Immature natural killer cell (primary cell): ENCODE data around the gene NLRC3. TPM values are rescaled to one million over a fixed set of nuclear protein-coding genes. Genes with fewer than 3 reads are reported as not detected.
A peak's percentile ranks its signal among the peaks of the same experiment; 100 is the strongest.

Experiments used
- DNase-seq, 3 donors: peaks; one replicate each; pipeline ENCODE4 v3.0.0; 2022; ENCODE audit warnings: mixed read lengths in 1 of 3
- H3K27ac Mint-ChIP-seq, 6 donors: one replicate each; pipeline ENCODE4 v1.8.0; 2020; ENCODE audit warnings: mixed read lengths in 6 of 6, mild to moderate bottlenecking in 5 of 6, inconsistent platforms in 4 of 6, moderate library complexity in 3 of 6
- H3K27me3 Mint-ChIP-seq, 3 donors: one replicate each; pipeline ENCODE4 v1.8.0; 2020 to 2021; ENCODE audit warnings: low read depth in 3 of 3, mild to moderate bottlenecking in 3 of 3, mixed read lengths in 3 of 3, moderate library complexity in 3 of 3, inconsistent platforms in 1 of 3
- H3K36me3 Mint-ChIP-seq, 3 donors: one replicate each; pipeline ENCODE4 v1.8.0; 2020; ENCODE audit warnings: mixed read lengths in 3 of 3, inconsistent platforms in 2 of 3, mild to moderate bottlenecking in 2 of 3
- H3K4me1 Mint-ChIP-seq, 2 donors: one replicate each; pipeline ENCODE4 v1.8.0; 2020; ENCODE audit warnings: inconsistent platforms in 2 of 2, mild to moderate bottlenecking in 2 of 2, mixed read lengths in 2 of 2, moderate library complexity in 1 of 2
- H3K4me3 Mint-ChIP-seq, 5 donors: one replicate each; pipeline ENCODE4 v1.8.0; 2020; ENCODE audit warnings: mild to moderate bottlenecking in 5 of 5, mixed read lengths in 5 of 5, inconsistent platforms in 3 of 5, moderate library complexity in 3 of 5
- H3K9me3 Mint-ChIP-seq, 6 donors: one replicate each; pipeline ENCODE4 v1.8.0; 2020; ENCODE audit warnings: mild to moderate bottlenecking in 6 of 6, mixed read lengths in 6 of 6, inconsistent platforms in 4 of 6, moderate library complexity in 3 of 6
- polyA plus RNA-seq, 3 donors: library from polyadenylated mRNA; unstranded; fragments of 300-500 nt; fragmentation: Illumina TruSeq; gene quantifications; one replicate each; pipeline ENCODE4 v1.2.3, GENCODE V29; 2021

The NLRC3 gene
- polyA plus RNA-seq, 3 donors from 2014 or later = 18.3 to 68.0 (median 24.9) TPM

GRCh38 chr16:3607161-3607560, 30.0 kb upstream of the NLRC3 start:
- peaks cover 2 to 9% (median 8%) of the 10 kb centered on the region in 3 donors for H3K27me3 Mint-ChIP-seq
- peaks cover 19 to 23% of the 10 kb centered on the region in 2 donors for H3K4me1 Mint-ChIP-seq
- H3K36me3 Mint-ChIP-seq = peaks cover 13 to 21% (median 17%) of the 10 kb centered on the region in 3 donors
- no peak overlapping the region for H3K27ac Mint-ChIP-seq
- DNase-seq = no peak
- H3K4me3 Mint-ChIP-seq = no peak overlapping the region
- H3K9me3 Mint-ChIP-seq = no peaks in the 10 kb centered on the region

- DNase-seq = no peak
- no peaks in the 10 kb centered on the region for H3K9me3 Mint-ChIP-seq
- H3K4me1 Mint-ChIP-seq = peaks cover 13 to 15% of the 10 kb centered on the region in 2 donors
- H3K27me3 Mint-ChIP-seq = peaks cover 0 to 4% (median 3%) of the 10 kb centered on the region in 3 donors
- H3K27ac Mint-ChIP-seq = no peak overlapping the region
- peaks cover 19 to 27% (median 22%) of the 10 kb centered on the region in 3 donors for H3K36me3 Mint-ChIP-seq
- no peak overlapping the region for H3K4me3 Mint-ChIP-seq
Measured at GRCh38 chr16:3606441-3606840, 29.2 kb upstream of the NLRC3 start.

GRCh38 chr16:3602320-3602653, 25.1 kb upstream of the NLRC3 start:
- peaks cover 24 to 40% (median 31%) of the 10 kb centered on the region in 3 donors for H3K36me3 Mint-ChIP-seq

GRCh38 chr16:3601614-3602319, 24.6 kb upstream of the NLRC3 start:
- DNase-seq = no peak
- peaks cover under 1 to 2% (median 2%) of the 10 kb centered on the region in 3 donors for H3K27me3 Mint-ChIP-seq
- peaks cover 24 to 42% (median 27%) of the 10 kb centered on the region in 3 donors for H3K36me3 Mint-ChIP-seq
- H3K27ac Mint-ChIP-seq = peak overlapping the region in 1 of 6 donors; percentile 25
- no peak overlapping the region for H3K4me3 Mint-ChIP-seq
- peaks cover 11 to 14% of the 10 kb centered on the region in 2 donors for H3K4me1 Mint-ChIP-seq
- H3K9me3 Mint-ChIP-seq = no peaks in the 10 kb centered on the region

More at GRCh38 chr16:3602320-3602653, 25.1 kb upstream of the NLRC3 start:
- H3K27me3 Mint-ChIP-seq = peaks cover 0 to 2% (median 2%) of the 10 kb centered on the region in 3 donors
- H3K4me1 Mint-ChIP-seq = peaks cover 11 to 14% of the 10 kb centered on the region in 2 donors
- no peak overlapping the region for H3K27ac Mint-ChIP-seq
- no peaks in the 10 kb centered on the region for H3K9me3 Mint-ChIP-seq
- DNase-seq = no peak
- H3K4me3 Mint-ChIP-seq = no peak overlapping the region

- Mint-ChIP-seq H3K36me3 (peaks cover 22 to 35% (median 24%) of the 10 kb centered on the region in 3 donors), H3K4me1 (peaks cover 10 to 23% of the 10 kb centered on the region in 2 donors), H3K27me3 (peaks cover 1 to 2% (median 2%) of the 10 kb centered on the region in 3 donors), H3K27ac (peak overlapping the region in 1 of 6 donors; percentile 40), H3K9me3 (no peaks in the 10 kb centered on the region), H3K4me3 (no peak overlapping the region)
- no peak for DNase-seq
Measured at GRCh38 chr16:3599922-3600321, 22.7 kb upstream of the NLRC3 start.

GRCh38 chr16:3599121-3599520, 21.9 kb upstream of the NLRC3 start:
- H3K27me3 Mint-ChIP-seq = peaks cover 2 to 3% (median 2%) of the 10 kb centered on the region in 3 donors

GRCh38 chr16:3598236-3598635, 21.0 kb upstream of the NLRC3 start:
- H3K27me3 Mint-ChIP-seq = peaks cover 2 to 3% (median 2%) of the 10 kb centered on the region in 3 donors
- no peak for DNase-seq
- peaks cover 10 to 23% of the 10 kb centered on the region in 2 donors for H3K4me1 Mint-ChIP-seq
- H3K27ac Mint-ChIP-seq = no peak overlapping the region
- peaks cover 18 to 26% (median 20%) of the 10 kb centered on the region in 3 donors for H3K36me3 Mint-ChIP-seq
- H3K9me3 Mint-ChIP-seq = no peaks in the 10 kb centered on the region
- no peak overlapping the region for H3K4me3 Mint-ChIP-seq

More at GRCh38 chr16:3599121-3599520, 21.9 kb upstream of the NLRC3 start:
- DNase-seq = no peak
- Mint-ChIP-seq H3K9me3 (no peaks in the 10 kb centered on the region), H3K4me1 (peaks cover 10 to 23% of the 10 kb centered on the region in 2 donors), H3K36me3 (peaks cover 22 to 33% (median 24%) of the 10 kb centered on the region in 3 donors), H3K4me3 (peak overlapping the region in 1 of 5 donors; percentile 21), H3K27ac (no peak overlapping the region)

GRCh38 chr16:3597676-3598075, 20.5 kb upstream of the NLRC3 start:
- no peak for DNase-seq
- Mint-ChIP-seq H3K36me3 (peaks cover 17 to 24% (median 19%) of the 10 kb centered on the region in 3 donors), H3K27ac (no peak overlapping the region), H3K9me3 (no peaks in the 10 kb centered on the region), H3K4me3 (no peak overlapping the region), H3K4me1 (peaks cover 10 to 23% of the 10 kb centered on the region in 2 donors), H3K27me3 (peaks cover 2 to 3% (median 2%) of the 10 kb centered on the region in 3 donors)

GRCh38 chr16:3597226-3597625, 20.0 kb upstream of the NLRC3 start:
- no peak overlapping the region for H3K27ac Mint-ChIP-seq
- DNase-seq = no peak
- no peaks in the 10 kb centered on the region for H3K9me3 Mint-ChIP-seq
- H3K36me3 Mint-ChIP-seq = peaks cover 14 to 21% (median 19%) of the 10 kb centered on the region in 3 donors
- H3K4me1 Mint-ChIP-seq = peaks cover 10 to 23% of the 10 kb centered on the region in 2 donors
- H3K4me3 Mint-ChIP-seq = no peak overlapping the region
- peaks cover 2 to 3% (median 2%) of the 10 kb centered on the region in 3 donors for H3K27me3 Mint-ChIP-seq

- Mint-ChIP-seq H3K36me3 (peaks cover 7 to 18% (median 17%) of the 10 kb centered on the region in 3 donors), H3K27me3 (peaks cover 1 to 3% (median 2%) of the 10 kb centered on the region in 3 donors), H3K4me1 (peaks cover 10 to 23% of the 10 kb centered on the region in 2 donors), H3K27ac (no peak overlapping the region), H3K9me3 (no peaks in the 10 kb centered on the region), H3K4me3 (no peak overlapping the region)
- DNase-seq = no peak
Measured at GRCh38 chr16:3596101-3596861, 19.1 kb upstream of the NLRC3 start.

GRCh38 chr16:3595521-3596021, 18.4 kb upstream of the NLRC3 start:
- H3K27ac Mint-ChIP-seq = peak overlapping the region in 2 of 6 donors; percentile 49 to 66
- H3K27me3 Mint-ChIP-seq = peaks cover 0 to 3% (median 2%) of the 10 kb centered on the region in 3 donors
- no peaks in the 10 kb centered on the region for H3K9me3 Mint-ChIP-seq
- H3K4me3 Mint-ChIP-seq = peak overlapping the region in 3 of 5 donors; percentile 31 to 53 (median 34)
- peaks cover 10 to 20% (median 19%) of the 10 kb centered on the region in 3 donors for H3K36me3 Mint-ChIP-seq
- DNase-seq = peak; percentile 52 to 59 (median 55)
- peaks cover 10 to 23% of the 10 kb centered on the region in 2 donors for H3K4me1 Mint-ChIP-seq

GRCh38 chr16:3595110-3595486, 17.9 kb upstream of the NLRC3 start:
- H3K36me3 Mint-ChIP-seq = peaks cover 12 to 25% (median 23%) of the 10 kb centered on the region in 3 donors
- DNase-seq = no peak
- H3K27ac Mint-ChIP-seq = no peak overlapping the region
- H3K4me3 Mint-ChIP-seq = peak overlapping the region in 1 of 5 donors; percentile 53
- no peaks in the 10 kb centered on the region for H3K9me3 Mint-ChIP-seq
- peaks cover 10 to 23% of the 10 kb centered on the region in 2 donors for H3K4me1 Mint-ChIP-seq
- H3K27me3 Mint-ChIP-seq = peaks cover 0 to 3% (median 2%) of the 10 kb centered on the region in 3 donors

- Mint-ChIP-seq H3K27me3 (peaks cover 0 to 3% (median 2%) of the 10 kb centered on the region in 3 donors), H3K4me1 (peaks cover 7 to 18% of the 10 kb centered on the region in 2 donors), H3K4me3 (no peak overlapping the region), H3K9me3 (no peaks in the 10 kb centered on the region), H3K27ac (no peak overlapping the region), H3K36me3 (peaks cover 15 to 29% (median 26%) of the 10 kb centered on the region in 3 donors)
- DNase-seq = no peak
Measured at GRCh38 chr16:3594316-3595109, 17.3 kb upstream of the NLRC3 start.
